ENCODE measurements around the gene FBH1. TPM values are rescaled to one million over a fixed set of nuclear protein-coding genes. Genes with fewer than 3 reads are reported as not detected.
"Not testable (repeated sequence)": the region's sequence is repeated elsewhere in the genome, so short reads cannot be mapped to it uniquely, and the experiment has no call there.

The FBH1 gene
- total RNA-seq, 1 donor from 2014 or later = 71.5 TPM

DNA sequence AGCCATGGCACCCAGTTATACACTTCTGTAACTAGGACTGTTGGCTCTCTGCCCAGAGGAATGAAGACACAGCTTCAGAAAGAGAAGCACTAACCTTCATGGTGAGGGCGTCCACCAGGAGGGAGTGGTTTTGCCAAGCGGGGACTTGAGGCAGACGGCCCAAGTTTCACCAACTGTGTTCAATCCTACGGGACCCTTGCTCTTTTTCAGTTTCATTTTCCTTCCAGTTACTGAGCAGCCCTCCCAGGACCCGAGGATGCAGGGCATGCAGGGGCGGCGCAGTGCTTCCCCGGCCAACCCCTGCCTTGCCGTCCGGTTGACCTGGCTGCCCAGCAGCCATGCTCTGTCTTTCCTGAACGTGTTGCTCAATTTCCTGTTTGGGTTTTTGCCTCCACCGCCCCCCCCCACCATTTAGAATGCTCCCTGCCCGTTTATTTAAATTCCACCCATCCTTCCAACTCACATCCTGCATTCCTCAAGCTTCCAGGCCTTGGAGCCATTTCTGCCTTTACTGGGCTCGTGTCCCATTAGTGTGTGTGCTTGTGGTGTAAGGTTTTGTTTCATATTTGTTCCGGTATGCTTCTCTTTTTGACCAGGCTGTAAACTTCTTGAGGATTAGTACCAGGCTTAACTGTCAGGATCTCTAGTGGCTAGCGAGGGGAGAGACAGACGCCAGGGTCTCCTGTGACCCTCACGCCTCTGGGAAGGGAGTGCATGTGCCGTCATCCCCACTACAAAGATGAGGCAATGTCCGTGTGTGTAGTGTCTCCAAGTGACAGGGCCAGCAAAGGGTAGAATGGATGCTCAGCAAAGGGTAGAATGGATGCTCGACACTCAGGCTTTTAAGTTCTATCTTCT lies 55.7 kb downstream of the FBH1 start:
- H2AFZ ChIP-seq (ENCODE audit: low read depth, low read length) = peak overlapping the region; percentile 76
- Mint-ChIP-seq H3K27me3 (ENCODE audit: low read depth, unreplicated experiment) (peaks cover 2% of the 10 kb centered on the region), H3K27ac (ENCODE audit: unreplicated experiment) (peak overlapping the region; percentile 87), H3K4me1 (ENCODE audit: low read depth, unreplicated experiment) (peaks cover 28% of the 10 kb centered on the region), H3K36me3 (ENCODE audit: low read depth, unreplicated experiment) (no peaks in the 10 kb centered on the region), H3K9me3 (ENCODE audit: unreplicated experiment) (peaks cover 1% of the 10 kb centered on the region), H3K4me3 (ENCODE audit: unreplicated experiment) (no peak overlapping the region)
- H4K20me1 ChIP-seq (ENCODE audit: insufficient read depth, low read length) = no peaks in the 10 kb centered on the region
- H3K36me3 ChIP-seq (ENCODE audit: insufficient read depth, low read length) = no peaks in the 10 kb centered on the region
- FAIRE-seq = no peak
- no peaks in the 10 kb centered on the region for H3K27me3 ChIP-seq (ENCODE audit: insufficient read depth, low read length)
- peak overlapping the region; percentile 100 for H3K27ac ChIP-seq (ENCODE audit: low read depth, low read length)
- H3K4me1 ChIP-seq (ENCODE audit: insufficient read depth, low read length) = peaks cover 35% of the 10 kb centered on the region
- H3K4me2 ChIP-seq (ENCODE audit: low read length) = peak overlapping the region; percentile 76
- no peaks in the 10 kb centered on the region for H3K79me2 ChIP-seq (ENCODE audit: insufficient read depth, low read length)
- TF ChIP-seq EZH2 (IDR thresholded peaks at IDR 0.05; ENCODE audit: insufficient read depth, low read length) = no peak
- TF ChIP-seq, protein P1, sequence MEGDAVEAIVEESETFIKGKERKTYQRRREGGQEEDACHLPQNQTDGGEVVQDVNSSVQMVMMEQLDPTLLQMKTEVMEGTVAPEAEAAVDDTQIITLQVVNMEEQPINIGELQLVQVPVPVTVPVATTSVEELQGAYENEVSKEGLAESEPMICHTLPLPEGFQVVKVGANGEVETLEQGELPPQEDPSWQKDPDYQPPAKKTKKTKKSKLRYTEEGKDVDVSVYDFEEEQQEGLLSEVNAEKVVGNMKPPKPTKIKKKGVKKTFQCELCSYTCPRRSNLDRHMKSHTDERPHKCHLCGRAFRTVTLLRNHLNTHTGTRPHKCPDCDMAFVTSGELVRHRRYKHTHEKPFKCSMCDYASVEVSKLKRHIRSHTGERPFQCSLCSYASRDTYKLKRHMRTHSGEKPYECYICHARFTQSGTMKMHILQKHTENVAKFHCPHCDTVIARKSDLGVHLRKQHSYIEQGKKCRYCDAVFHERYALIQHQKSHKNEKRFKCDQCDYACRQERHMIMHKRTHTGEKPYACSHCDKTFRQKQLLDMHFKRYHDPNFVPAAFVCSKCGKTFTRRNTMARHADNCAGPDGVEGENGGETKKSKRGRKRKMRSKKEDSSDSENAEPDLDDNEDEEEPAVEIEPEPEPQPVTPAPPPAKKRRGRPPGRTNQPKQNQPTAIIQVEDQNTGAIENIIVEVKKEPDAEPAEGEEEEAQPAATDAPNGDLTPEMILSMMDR (IDR thresholded peaks at IDR 0.05; ENCODE audit: insufficient read depth, low read depth, low read length) = no peak
- peak overlapping the region; percentile 30 for H3K4me3 ChIP-seq (ENCODE audit: insufficient read depth, low read depth, low read length)
- H3K9ac ChIP-seq (ENCODE audit: low read length) = peak overlapping the region; percentile 78
- peak; percentile 98 for DNase-seq (ENCODE audit: low read depth)
- no peaks in the 10 kb centered on the region for H3K9me3 ChIP-seq (ENCODE audit: insufficient read depth, low read depth, low read length)

DNA sequence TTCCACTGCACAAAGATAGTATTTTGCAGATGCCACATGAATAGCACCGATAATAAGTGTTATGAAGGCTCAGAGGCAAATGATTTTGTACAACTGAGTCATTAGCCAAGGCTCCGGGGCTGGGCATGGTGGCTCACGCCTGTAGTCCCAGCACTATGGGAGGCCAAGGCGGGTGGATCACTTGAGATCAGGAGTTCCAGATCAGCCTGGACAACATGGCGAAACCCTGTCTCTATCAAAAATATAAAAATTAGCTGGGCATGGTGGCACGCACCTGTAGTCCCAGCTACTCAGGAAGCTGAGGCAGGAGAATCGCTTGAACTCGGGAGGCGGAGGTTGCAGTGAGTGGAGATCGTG lies 56.4 kb downstream of the FBH1 start:
- H4K20me1 ChIP-seq (ENCODE audit: insufficient read depth, low read length); H3K27ac Mint-ChIP-seq (ENCODE audit: unreplicated experiment); H3K27me3 Mint-ChIP-seq (ENCODE audit: low read depth, unreplicated experiment); H3K4me3 Mint-ChIP-seq (ENCODE audit: unreplicated experiment); H3K36me3 Mint-ChIP-seq (ENCODE audit: low read depth, unreplicated experiment); DNase-seq (ENCODE audit: low read depth); H3K79me2 ChIP-seq (ENCODE audit: insufficient read depth, low read length); H3K36me3 ChIP-seq (ENCODE audit: insufficient read depth, low read length); H3K9me3 Mint-ChIP-seq (ENCODE audit: unreplicated experiment); FAIRE-seq; H3K9me3 ChIP-seq (ENCODE audit: insufficient read depth, low read depth, low read length); H3K27me3 ChIP-seq (ENCODE audit: insufficient read depth, low read length): not testable (repeated sequence)
- Histone ChIP-seq H2AFZ (ENCODE audit: low read depth, low read length) (peak overlapping the region; percentile 76), H3K9ac (ENCODE audit: low read length) (peak overlapping the region; percentile 78), H3K4me1 (ENCODE audit: insufficient read depth, low read length) (peaks cover 35% of the 10 kb centered on the region), H3K4me3 (ENCODE audit: insufficient read depth, low read depth, low read length) (peak overlapping the region; percentile 29), H3K4me2 (ENCODE audit: low read length) (peak overlapping the region; percentile 76), H3K27ac (ENCODE audit: low read depth, low read length) (peak overlapping the region; percentile 100)
- H3K4me1 Mint-ChIP-seq (ENCODE audit: low read depth, unreplicated experiment) = peaks cover 32% of the 10 kb centered on the region

DNA sequence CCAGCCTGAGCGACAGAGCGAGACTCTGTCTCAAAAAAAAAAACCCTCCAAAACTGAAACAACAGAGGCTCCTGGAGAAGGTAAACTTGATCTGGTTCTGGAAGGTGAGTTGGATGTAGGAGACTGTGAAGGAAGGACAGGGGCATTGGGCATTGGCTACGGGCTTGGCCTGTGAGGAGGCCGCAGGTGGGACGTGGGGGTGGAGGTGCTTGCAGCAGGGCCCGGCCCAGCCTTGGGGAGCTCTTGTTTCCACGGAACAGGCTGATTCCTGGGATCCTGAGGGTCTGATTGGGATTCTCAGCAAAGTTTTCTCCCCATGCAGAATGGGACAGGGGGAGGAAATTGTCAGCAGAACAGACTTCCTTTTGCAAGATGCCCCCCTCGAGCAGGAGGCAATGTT lies 56.7 kb downstream of the FBH1 start:
- Mint-ChIP-seq H3K27ac (ENCODE audit: unreplicated experiment) (no peak overlapping the region), H3K4me3 (ENCODE audit: unreplicated experiment) (no peak overlapping the region), H3K36me3 (ENCODE audit: low read depth, unreplicated experiment) (no peaks in the 10 kb centered on the region), H3K9me3 (ENCODE audit: unreplicated experiment) (peaks cover 1% of the 10 kb centered on the region), H3K27me3 (ENCODE audit: low read depth, unreplicated experiment) (peaks cover 2% of the 10 kb centered on the region), H3K4me1 (ENCODE audit: low read depth, unreplicated experiment) (peaks cover 32% of the 10 kb centered on the region)
- Histone ChIP-seq H4K20me1 (ENCODE audit: insufficient read depth, low read length) (no peaks in the 10 kb centered on the region), H3K4me1 (ENCODE audit: insufficient read depth, low read length) (peaks cover 35% of the 10 kb centered on the region), H3K27ac (ENCODE audit: low read depth, low read length) (no peak overlapping the region), H3K4me2 (ENCODE audit: low read length) (no peak overlapping the region), H2AFZ (ENCODE audit: low read depth, low read length) (no peak overlapping the region), H3K9me3 (ENCODE audit: insufficient read depth, low read depth, low read length) (no peaks in the 10 kb centered on the region), H3K9ac (ENCODE audit: low read length) (no peak overlapping the region), H3K79me2 (ENCODE audit: insufficient read depth, low read length) (no peaks in the 10 kb centered on the region), H3K36me3 (ENCODE audit: insufficient read depth, low read length) (no peaks in the 10 kb centered on the region), H3K4me3 (ENCODE audit: insufficient read depth, low read depth, low read length) (no peak overlapping the region), H3K27me3 (ENCODE audit: insufficient read depth, low read length) (no peaks in the 10 kb centered on the region)
- no peak for TF ChIP-seq EZH2 (IDR thresholded peaks at IDR 0.05; ENCODE audit: insufficient read depth, low read length)
- TF ChIP-seq, protein P1 (IDR thresholded peaks at IDR 0.05; ENCODE audit: insufficient read depth, low read depth, low read length) = no peak
- no peak for FAIRE-seq
- no peak for DNase-seq (ENCODE audit: low read depth)
